ENCODE measurements around the gene IL13RA1.

- TF ChIP-seq CTCF (IDR thresholded peaks at IDR 0.05) = no peak
- no peak for TF ChIP-seq EP300 (IDR thresholded peaks at IDR 0.05)
Measured at GRCh38 chrX:118756101-118756500, 28.7 kb downstream of the IL13RA1 start.
